IMR-90 (cell line): Measurements from ENCODE around the gene ZCCHC7. TPM values are rescaled to one million over a fixed set of nuclear protein-coding genes. Genes with fewer than 3 reads are reported as not detected.

Source experiments
- ATAC-seq: fragments of 200-7000 bp; cut with Tn5 transposase; 2 replicates; pipeline ENCODE4 v1.9.1; 2020; ENCODE audit warnings: low read depth, mild to moderate bottlenecking, moderate library complexity
- BruUV-seq: library from RNA; stranded (reverse); fragments of 400-500 nt; replicated peaks from 2 replicates; lab custom pipeline; 2021; lab: Mats Ljungman, UMichigan
- CTCF ChIA-PET: fragments of 300-600 bp; formaldehyde crosslinking; extraction: SDS; loops from one replicate; lab custom pipeline; 2021; ENCODE audit warnings: antibody characterized with exemption; lab: Yijun Ruan, JAX
- POLR2A ChIA-PET: fragments of 300-600 bp; sonication (Branson Sonifier 250); formaldehyde crosslinking; loops from one replicate; lab custom pipeline; 2022; ENCODE audit warnings: antibody characterized with exemption; ENCODE audit not compliant: unreplicated experiment; lab: Charles Lee
- DNase-seq: peaks from one replicate; pipeline ENCODE4 v3.0.0; 2013
- H2AFZ ChIP-seq: replicated peaks from 2 replicates; pipeline ENCODE3; 2013; ENCODE audit warnings: low read length, mild to moderate bottlenecking; ENCODE audit not compliant: poor library complexity
- H2AK5ac ChIP-seq: 2 replicates; pipeline ENCODE4 v1.6.1; 2013; ENCODE audit warnings: low read depth, low read length, inconsistent platforms
- H2AK9ac ChIP-seq: replicated peaks from 2 replicates; pipeline ENCODE3; 2013; ENCODE audit warnings: mild to moderate bottlenecking, low read depth, low read length, moderate library complexity; ENCODE audit not compliant: poor library complexity
- H2BK120ac ChIP-seq: 2 replicates; pipeline ENCODE4 v1.6.1; 2013; ENCODE audit warnings: low read depth, low read length, inconsistent platforms
- H2BK15ac ChIP-seq: 3 replicates; pipeline ENCODE4 v1.6.1; 2013; ENCODE audit warnings: low read depth, low read length, inconsistent platforms
- H2BK20ac ChIP-seq: 2 replicates; pipeline ENCODE4 v1.6.1; 2013; ENCODE audit warnings: low read depth, mild to moderate bottlenecking, inconsistent platforms, low read length, moderate library complexity
- H2BK5ac ChIP-seq: 2 replicates; pipeline ENCODE4 v1.6.1; 2013; ENCODE audit warnings: mild to moderate bottlenecking, low read depth, low read length, inconsistent platforms; ENCODE audit not compliant: poor library complexity, severe bottlenecking
- H3K14ac ChIP-seq: replicated peaks from 2 replicates; pipeline ENCODE4 v1.6.1; 2013; ENCODE audit warnings: low read depth, low read length, inconsistent platforms
- H3K18ac ChIP-seq: 2 replicates; pipeline ENCODE4 v1.6.1; 2013; ENCODE audit warnings: low read depth, low read length, control low read depth
- H3K23ac ChIP-seq: 2 replicates; pipeline ENCODE4 v1.6.1; 2013; ENCODE audit warnings: low read depth, low read length, inconsistent platforms
- H3K27ac ChIP-seq: 2 replicates; pipeline ENCODE4 v1.5.1; 2013; ENCODE audit warnings: mild to moderate bottlenecking, control low read depth, low read length; ENCODE audit not compliant: insufficient read depth
- H3K27me3 ChIP-seq: 2 replicates; pipeline ENCODE4 v1.6.1; 2013; ENCODE audit warnings: low read length; ENCODE audit not compliant: control insufficient read depth, insufficient read depth
- H3K36me3 ChIP-seq: 2 replicates; pipeline ENCODE4 v1.6.1; 2013; ENCODE audit warnings: low read length, mixed read lengths; ENCODE audit not compliant: control insufficient read depth, insufficient read depth
- H3K4ac ChIP-seq: 2 replicates; pipeline ENCODE4 v1.6.1; 2013; ENCODE audit warnings: low read depth, low read length, inconsistent platforms
- H3K4me1 ChIP-seq: 2 replicates; pipeline ENCODE4 v1.6.1; 2013; ENCODE audit warnings: low read length, mixed read lengths; ENCODE audit not compliant: control insufficient read depth, insufficient read depth
- H3K4me2 ChIP-seq: 2 replicates; pipeline ENCODE4 v1.6.1; 2013; ENCODE audit warnings: low read depth, mild to moderate bottlenecking, control low read depth, low read length, moderate library complexity
- H3K4me3 ChIP-seq: 2 replicates; pipeline ENCODE4 v1.5.1; 2013; ENCODE audit warnings: low read depth, mild to moderate bottlenecking, control low read depth, low read length, moderate library complexity; ENCODE audit not compliant: insufficient read depth
- H3K56ac ChIP-seq: 2 replicates; pipeline ENCODE4 v1.6.1; 2013; ENCODE audit warnings: low read length, inconsistent platforms; ENCODE audit not compliant: insufficient read depth; ENCODE audit errors: extremely low read depth
- H3K79me1 ChIP-seq, 2 experiments: 2 replicates each; pipeline ENCODE4 v1.6.1; 2013; ENCODE audit warnings: low read length in 2 of 2, inconsistent platforms in 1 of 2, low read depth in 1 of 2
- H3K9ac ChIP-seq: 2 replicates; pipeline ENCODE4 v1.6.1; 2013; ENCODE audit warnings: low read depth, low read length, control low read depth
- H3K9me1 ChIP-seq: 2 replicates; pipeline ENCODE4 v1.6.1; 2013; ENCODE audit warnings: low read length, inconsistent platforms; ENCODE audit not compliant: insufficient read depth
- H3K9me3 ChIP-seq: 2 replicates; pipeline ENCODE4 v1.6.1; 2013; ENCODE audit warnings: low read length; ENCODE audit not compliant: control insufficient read depth, insufficient read depth
- H4K20me1 ChIP-seq: 2 replicates; pipeline ENCODE4 v1.6.1; 2013; ENCODE audit warnings: low read length, inconsistent platforms; ENCODE audit not compliant: insufficient read depth
- H4K5ac ChIP-seq: 2 replicates; pipeline ENCODE4 v1.6.1; 2013; ENCODE audit warnings: mild to moderate bottlenecking, low read depth, low read length, control low read depth
- H4K8ac ChIP-seq, 2 experiments: 2 replicates each; pipeline ENCODE4 v1.6.1; 2013; ENCODE audit warnings: low read depth in 2 of 2, low read length in 2 of 2, control low read depth in 1 of 2, inconsistent platforms in 1 of 2
- H4K91ac ChIP-seq: 2 replicates; pipeline ENCODE4 v1.6.1; 2013; ENCODE audit warnings: low read depth, low read length, inconsistent platforms; ENCODE audit not compliant: insufficient read depth
- BHLHE40 ChIP-seq: fragments of 150-350 bp; IDR thresholded peaks from 2 replicates; pipeline ENCODE4 v1.6.1; 2016; ENCODE audit warnings: mild to moderate bottlenecking, low read depth, low read length
- CEBPB ChIP-seq: IDR thresholded peaks from 2 replicates; pipeline ENCODE4 v1.6.1; 2012; ENCODE audit warnings: low read depth, low read length, improper control_type of control experiment
- CHD1 ChIP-seq: IDR thresholded peaks from 2 replicates; pipeline ENCODE4 v1.6.1; 2012; ENCODE audit warnings: low read depth, low read length, improper control_type of control experiment
- FOS ChIP-seq: fragments of 150-350 bp; IDR thresholded peaks from 2 replicates; pipeline ENCODE4 v1.6.1; 2016; ENCODE audit warnings: low read depth, low read length
- MAFK ChIP-seq: IDR thresholded peaks from 2 replicates; pipeline ENCODE4 v1.6.1; 2012; ENCODE audit warnings: low read depth, low read length, improper control_type of control experiment
- MAZ ChIP-seq: IDR thresholded peaks from 2 replicates; pipeline ENCODE4 v1.6.1; 2012; ENCODE audit warnings: low read depth, mild to moderate bottlenecking, low read length, improper control_type of control experiment, moderate library complexity, borderline replicate concordance
- MXI1 ChIP-seq: IDR thresholded peaks from 2 replicates; pipeline ENCODE4 v1.6.1; 2012; ENCODE audit warnings: low read depth, mild to moderate bottlenecking, low read length, moderate library complexity, borderline replicate concordance
- NFE2L2 ChIP-seq: fragments of 150-350 bp; IDR thresholded peaks from 2 replicates; pipeline ENCODE4 v1.6.1; 2016; ENCODE audit warnings: low read depth, mild to moderate bottlenecking, low read length
- POLR2A ChIP-seq: IDR thresholded peaks from 2 replicates; pipeline ENCODE4 v1.6.1; 2012; ENCODE audit warnings: mild to moderate bottlenecking, low read depth, low read length
- RAD21 ChIP-seq: IDR thresholded peaks from 2 replicates; pipeline ENCODE4 v1.6.1; 2012; ENCODE audit warnings: low read length, improper control_type of control experiment
- RCOR1 ChIP-seq: IDR thresholded peaks from 2 replicates; pipeline ENCODE4 v1.6.1; 2012; ENCODE audit warnings: mild to moderate bottlenecking, low read length, improper control_type of control experiment; ENCODE audit not compliant: insufficient replicate concordance
- RFX5 ChIP-seq: IDR thresholded peaks from 2 replicates; pipeline ENCODE4 v1.8.0; 2012; ENCODE audit warnings: low read depth, mild to moderate bottlenecking, low read length, moderate library complexity
- SMC3 ChIP-seq: fragments of 150-350 bp; IDR thresholded peaks from 2 replicates; pipeline ENCODE4 v1.6.1; 2016; ENCODE audit warnings: low read depth, mild to moderate bottlenecking, antibody characterized with exemption, low read length, moderate library complexity
- WGBS, 2 experiments: methylation state at CpG; one replicate each; pipeline versions ENCODE4 v1.1.5 to v1.1.7; 2013; ENCODE audit warnings: missing lambda C conversion rate in 2 of 2; ENCODE audit not compliant: insufficient read length in 1 of 2; ENCODE audit errors: extremely low coverage in 2 of 2; 5-methylcytosine and 5-hydroxymethylcytosine counted together
- dilution Hi-C: fragments of 300-500 bp; cut with HindIII; formaldehyde crosslinking; loops from one replicate; pipeline ENCODE4 v1.14.3; 2018; ENCODE audit warnings: low sequenced_read_pairs; ENCODE audit not compliant: unreplicated experiment
- in situ Hi-C: fragments of 300-500 bp; cut with MboI; formaldehyde crosslinking; loops from 3 replicates; pipeline ENCODE4 v1.14.3; 2019; ENCODE audit warnings: low sequenced_read_pairs, inconsistent platforms, mixed read lengths
- intact Hi-C: fragments of 100-400 bp; cut with micrococcal nuclease; formaldehyde crosslinking; loops from 2 replicates; pipeline ENCODE4 v1.10.0; 2022
- polyA plus RNA-seq, 3 experiments: library from polyadenylated mRNA; depleted of rRNA; stranded (reverse); fragments of >200 nt; gene quantifications; 2 replicates each; pipeline ENCODE4 v1.2.3, GENCODE V29; 2012; ENCODE audit warnings: low replicate concordance in 1 of 3
- total RNA-seq: library from RNA; depleted of rRNA; stranded (reverse); fragments of >200 nt; gene quantifications from 2 replicates; pipeline ENCODE4 v1.2.3, GENCODE V29; 2012
- TF ChIP-seq, protein P1 (sequence below): fragments of 150-350 bp; IDR thresholded peaks from 2 replicates; pipeline ENCODE4 v1.6.1; 2016; ENCODE audit warnings: low read depth, mild to moderate bottlenecking, low read length, moderate library complexity, borderline replicate concordance
- TF ChIP-seq, protein P2 (sequence below): conservative IDR thresholded peaks from 2 replicates; pipeline ENCODE4 v1.5.1; 2012; ENCODE audit warnings: mild to moderate bottlenecking, low read depth, low read length, improper control_type of control experiment
- TF ChIP-seq, protein P3 (sequence below): fragments of 150-350 bp; IDR thresholded peaks from 2 replicates; pipeline ENCODE4 v1.6.1; 2017; ENCODE audit warnings: mild to moderate bottlenecking, antibody characterized with exemption, low read length, low read depth

The ZCCHC7 gene
- total and polyA plus RNA-seq, 2 of the 4 experiments (the other 2 are of a cell fraction), result 13.6 to 28.7 TPM

DNA sequence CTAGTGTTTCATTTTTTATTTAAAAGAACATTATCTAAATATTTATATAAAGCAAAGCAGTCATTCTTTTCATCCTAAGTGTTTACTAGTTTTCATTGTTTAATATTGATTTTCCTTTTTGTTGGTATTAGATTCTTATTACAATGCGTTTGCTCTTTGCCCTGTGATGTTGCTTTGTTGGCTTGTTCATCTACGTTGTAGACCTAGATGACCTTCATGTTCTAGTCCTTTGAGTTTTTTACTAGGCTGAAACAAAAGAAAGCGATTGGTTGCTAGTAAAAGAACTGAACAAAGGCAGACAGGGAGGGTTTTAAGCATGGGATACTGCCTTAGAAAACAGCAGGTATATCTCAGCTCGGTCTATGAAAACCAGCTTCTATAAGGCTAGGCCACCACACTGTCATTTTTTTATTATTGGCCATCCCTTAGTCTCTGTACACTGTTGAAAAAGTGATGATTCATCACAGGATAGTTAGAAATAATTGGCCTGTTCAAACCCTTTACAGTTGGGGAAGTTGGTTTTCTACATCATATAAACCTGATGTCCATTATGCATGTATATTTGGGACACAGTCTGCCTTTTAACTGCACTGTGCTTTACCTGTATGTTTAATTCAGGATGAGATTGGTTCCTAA is 119.0 kb downstream of the ZCCHC7 start:
- Histone ChIP-seq H2BK20ac (no peak overlapping the region), H3K36me3 (no peaks in the 10 kb centered on the region), H2BK120ac (no peak overlapping the region), H3K27ac (no peak overlapping the region), H3K9ac (no peak overlapping the region), H2BK15ac (no peak overlapping the region), H2AK9ac (no peak overlapping the region), H4K8ac (no peak overlapping the region), H3K4ac (no peak overlapping the region), H3K14ac (no peak overlapping the region), H4K5ac (no peak overlapping the region), H3K9me1 (no peaks in the 10 kb centered on the region; the same call in 1 of the 2 replicates), H3K18ac (no peak overlapping the region), H3K9me3 (no peaks in the 10 kb centered on the region), H4K20me1 (no peaks in the 10 kb centered on the region; the same call in 1 of the 2 replicates), H3K23ac (peak overlapping the region; percentile 75; the same call in 1 of the 2 replicates), H2BK5ac (no peak overlapping the region), H3K79me1 (peaks cover 5 to 10% of the 10 kb centered on the region in 2 experiments; a peak in 3 of 4 replicates), H2AK5ac (no peak overlapping the region), H3K56ac (no peak overlapping the region), H4K91ac (no peak overlapping the region), H3K4me2 (no peak overlapping the region), H3K4me1 (0 out of 2 replicates have a peak, but pooled peaks cover 2% of the 10 kb centered on the region), H3K27me3 (no peaks in the 10 kb centered on the region), H3K4me3 (no peak overlapping the region), H2AFZ (no peak overlapping the region)
- ChIA-PET POLR2A (no interaction called here), CTCF (no interaction called here)
- no CpG with 5 or more reads among the region's 4 CpGs for WGBS, 2 experiments
- ATAC-seq, result peak; percentile 49; the same call in 1 of the 2 replicates
- dilution Hi-C loops, result no loop called here
- TF ChIP-seq, protein P1, sequence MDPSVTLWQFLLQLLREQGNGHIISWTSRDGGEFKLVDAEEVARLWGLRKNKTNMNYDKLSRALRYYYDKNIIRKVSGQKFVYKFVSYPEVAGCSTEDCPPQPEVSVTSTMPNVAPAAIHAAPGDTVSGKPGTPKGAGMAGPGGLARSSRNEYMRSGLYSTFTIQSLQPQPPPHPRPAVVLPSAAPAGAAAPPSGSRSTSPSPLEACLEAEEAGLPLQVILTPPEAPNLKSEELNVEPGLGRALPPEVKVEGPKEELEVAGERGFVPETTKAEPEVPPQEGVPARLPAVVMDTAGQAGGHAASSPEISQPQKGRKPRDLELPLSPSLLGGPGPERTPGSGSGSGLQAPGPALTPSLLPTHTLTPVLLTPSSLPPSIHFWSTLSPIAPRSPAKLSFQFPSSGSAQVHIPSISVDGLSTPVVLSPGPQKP, result no peak
- TF ChIP-seq SMC3 (no peak), CEBPB (no peak), BHLHE40 (no peak), MAFK (no peak), MXI1 (no peak), RCOR1 (no peak), CHD1 (no peak), RAD21 (no peak), MAZ (no peak), POLR2A (no peak), RFX5 (no peak), NFE2L2 (no peak), FOS (no peak)
- TF ChIP-seq, protein P2, sequence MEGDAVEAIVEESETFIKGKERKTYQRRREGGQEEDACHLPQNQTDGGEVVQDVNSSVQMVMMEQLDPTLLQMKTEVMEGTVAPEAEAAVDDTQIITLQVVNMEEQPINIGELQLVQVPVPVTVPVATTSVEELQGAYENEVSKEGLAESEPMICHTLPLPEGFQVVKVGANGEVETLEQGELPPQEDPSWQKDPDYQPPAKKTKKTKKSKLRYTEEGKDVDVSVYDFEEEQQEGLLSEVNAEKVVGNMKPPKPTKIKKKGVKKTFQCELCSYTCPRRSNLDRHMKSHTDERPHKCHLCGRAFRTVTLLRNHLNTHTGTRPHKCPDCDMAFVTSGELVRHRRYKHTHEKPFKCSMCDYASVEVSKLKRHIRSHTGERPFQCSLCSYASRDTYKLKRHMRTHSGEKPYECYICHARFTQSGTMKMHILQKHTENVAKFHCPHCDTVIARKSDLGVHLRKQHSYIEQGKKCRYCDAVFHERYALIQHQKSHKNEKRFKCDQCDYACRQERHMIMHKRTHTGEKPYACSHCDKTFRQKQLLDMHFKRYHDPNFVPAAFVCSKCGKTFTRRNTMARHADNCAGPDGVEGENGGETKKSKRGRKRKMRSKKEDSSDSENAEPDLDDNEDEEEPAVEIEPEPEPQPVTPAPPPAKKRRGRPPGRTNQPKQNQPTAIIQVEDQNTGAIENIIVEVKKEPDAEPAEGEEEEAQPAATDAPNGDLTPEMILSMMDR, result no peak
- TF ChIP-seq, protein P3, sequence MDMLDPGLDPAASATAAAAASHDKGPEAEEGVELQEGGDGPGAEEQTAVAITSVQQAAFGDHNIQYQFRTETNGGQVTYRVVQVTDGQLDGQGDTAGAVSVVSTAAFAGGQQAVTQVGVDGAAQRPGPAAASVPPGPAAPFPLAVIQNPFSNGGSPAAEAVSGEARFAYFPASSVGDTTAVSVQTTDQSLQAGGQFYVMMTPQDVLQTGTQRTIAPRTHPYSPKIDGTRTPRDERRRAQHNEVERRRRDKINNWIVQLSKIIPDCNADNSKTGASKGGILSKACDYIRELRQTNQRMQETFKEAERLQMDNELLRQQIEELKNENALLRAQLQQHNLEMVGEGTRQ, result no peak
- no TSS peak for BruUV-seq
- in situ Hi-C loops, result no loop called here
- DNase-seq, result no peak
- intact Hi-C loops, result loop anchor here (10.0 kb wide), 1 partner anchor 55 kb away; no protein-coding TSS in a partner anchor
